Measurements from ENCODE around the gene SLC1A4. TPM values are rescaled to one million over a fixed set of nuclear protein-coding genes. Genes with fewer than 3 reads are reported as not detected.

SLC1A4 gene
- total RNA-seq, 1 donor from 2014 or later = 8.5 TPM

GRCh38 chr2:65072181-65072970 is 83.2 kb downstream of the SLC1A4 start:
- no peak for DNase-seq (ENCODE audit: low read depth)

Other genes starting within 250 kb of the SLC1A4 start
- 3.6 and 19.1 TPM in 2 replicates for gene CEP68, start 67.0 kb downstream of the SLC1A4 start, total RNA-seq
- 97.2 and 218 TPM in 2 replicates for gene RAB1A, start 140.7 kb downstream of the SLC1A4 start, total RNA-seq
- gene ACTR2, start 238.4 kb downstream of the SLC1A4 start, total RNA-seq = 147 and 222 TPM in 2 replicates